Measurements from ENCODE around the gene CYP4F22.

CYP4F22 gene

DNA sequence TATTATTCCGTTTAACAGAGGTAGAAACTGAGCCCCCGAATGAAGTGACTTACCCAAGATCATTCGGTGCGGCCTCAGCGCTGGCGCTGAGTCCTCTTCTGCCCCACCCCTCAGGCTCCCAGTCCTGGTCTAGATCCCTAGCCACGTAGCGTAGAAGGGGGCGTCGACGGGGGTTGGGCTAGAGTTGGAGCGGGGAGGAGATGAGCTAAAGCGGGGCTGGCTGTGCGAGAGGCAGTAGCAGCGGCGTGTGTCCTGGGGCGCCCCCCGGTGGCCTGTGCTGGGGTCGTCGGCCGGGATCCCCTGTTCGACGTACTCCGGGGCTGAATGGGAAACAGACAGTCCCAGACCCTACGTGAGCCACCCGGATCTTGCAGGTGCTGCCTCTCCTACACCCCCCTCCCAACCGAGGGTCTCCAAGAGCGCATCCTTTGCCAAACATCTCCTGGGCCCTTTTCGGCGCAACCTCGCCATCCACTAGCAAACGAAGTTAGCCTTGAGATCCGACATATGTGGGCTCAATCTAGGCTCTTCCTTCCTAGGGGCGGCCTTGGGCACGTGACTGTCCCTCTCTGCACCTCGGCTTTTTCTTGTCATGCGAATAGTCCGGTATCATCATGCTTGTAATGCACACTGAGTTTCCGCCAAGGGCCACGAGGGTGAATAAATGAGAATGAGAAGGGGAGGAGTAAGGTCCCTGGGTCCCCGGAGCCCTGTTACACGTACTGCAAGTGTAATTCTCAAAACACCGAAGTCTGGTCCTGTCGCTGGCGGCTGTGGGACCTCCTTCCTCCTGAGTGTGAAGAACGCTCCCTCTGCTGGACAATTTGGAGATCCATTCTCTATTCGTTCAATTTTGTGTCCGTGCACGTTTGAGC, 47.7 kb downstream of the CYP4F22 start:
- Histone ChIP-seq H3K4me3 (ENCODE audit: control insufficient read depth in 1 of 7, extremely low read depth in 1 of 7, insufficient read depth in 4 of 7, low read depth in 2 of 7, low read length in 6 of 7) (peak overlapping the region; percentile 16 to 76 (median 58)), H3K36me3 (ENCODE audit: control insufficient read depth in 4 of 4, insufficient read depth in 4 of 4, low read length in 3 of 4) (no peaks in the 10 kb centered on the region), H3K27me3 (replicated peaks in 2 of 5; ENCODE audit: control insufficient read depth in 4 of 5, insufficient read depth in 5 of 5, low read length in 4 of 5) (peaks cover 0 to 6% (median 0%) of the 10 kb centered on the region in 5 experiments), H3K27ac (ENCODE audit: insufficient read depth in 1 of 2, low read depth in 1 of 2, low read length in 2 of 2, poor library complexity in 1 of 2, severe bottlenecking in 2 of 2) (no peak overlapping the region), H3K4me1 (ENCODE audit: control extremely low read depth in 1 of 4, control insufficient read depth in 4 of 4, insufficient read depth in 4 of 4, low read length in 3 of 4) (peaks cover 0 to 20% (median 17%) of the 10 kb centered on the region in 4 experiments), H3K9me3 (ENCODE audit: control extremely low read depth in 1 of 5, control insufficient read depth in 4 of 5, insufficient read depth in 2 of 5, low read depth in 1 of 5, low read length in 4 of 5) (no peaks in the 10 kb centered on the region)
- ChIA-PET CTCF (interaction anchor here (0.6 to 11.4 kb wide), 22 partner anchors 12 to 245 kb away, joined by 3 to 122 read pairs (median 4); partner anchors contain the start of genes AKAP8, AKAP8L, PGLYRP2 and RASAL3), POLR2A (interaction anchor here (0.6 to 2.0 kb wide), 3 partner anchors 24 to 136 kb away, joined by 3 to 12 read pairs (median 3); partner anchors contain the start of gene AKAP8L)
- WGBS (ENCODE audit: insufficient coverage): under 1% methylated on average over 41 of the region's 49 CpGs
- DNase-seq: peak; percentile 96 to 99 (median 98)

DNA sequence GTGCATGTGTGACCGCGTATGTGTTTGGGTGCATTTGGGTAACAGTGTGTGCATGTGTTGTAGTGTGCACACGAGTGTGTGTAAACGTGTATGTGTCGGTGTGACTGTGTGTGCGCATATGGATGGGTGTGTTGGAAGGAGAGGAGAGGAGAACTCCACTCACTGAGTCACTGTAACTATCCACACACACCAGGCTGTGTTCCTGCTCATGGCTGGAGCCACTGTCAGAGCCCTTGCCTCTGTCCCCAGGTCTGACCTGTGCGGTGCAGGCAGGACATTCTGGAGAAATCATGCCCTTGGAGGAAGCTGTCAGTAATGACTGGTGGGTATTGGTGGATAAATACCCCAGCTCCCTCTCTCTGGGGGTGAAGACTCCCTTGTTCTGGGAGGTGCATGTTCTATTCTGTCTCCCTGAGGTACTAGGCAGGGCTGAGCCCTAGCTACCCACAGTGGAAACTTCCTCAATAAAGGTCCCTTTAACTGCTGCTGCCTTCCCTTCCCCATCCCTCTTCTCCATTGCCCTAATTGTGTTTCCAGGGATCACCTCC, 48.4 kb downstream of the CYP4F22 start:
- H3K27me3 ChIP-seq (replicated peaks in 2 of 5; ENCODE audit: control insufficient read depth in 4 of 5, insufficient read depth in 5 of 5, low read length in 4 of 5): peaks cover 0 to 7% (median 0%) of the 10 kb centered on the region in 5 experiments
- POLR2A ChIA-PET: interaction anchor here (2.0 kb wide), 1 partner anchor 137 kb away, joined by 12 read pairs; the partner anchor contains the start of gene AKAP8L
- no peaks in the 10 kb centered on the region for H3K9me3 ChIP-seq (ENCODE audit: control extremely low read depth in 1 of 5, control insufficient read depth in 4 of 5, insufficient read depth in 2 of 5, low read depth in 1 of 5, low read length in 4 of 5)
- no peaks in the 10 kb centered on the region for H3K36me3 ChIP-seq (ENCODE audit: control insufficient read depth in 4 of 4, insufficient read depth in 4 of 4, low read length in 3 of 4)
- CTCF ChIA-PET: interaction anchor here (0.7 to 11.4 kb wide), 6 partner anchors 51 to 137 kb away, joined by 3 to 122 read pairs (median 4); partner anchors contain the start of gene AKAP8L
- H3K4me1 ChIP-seq (ENCODE audit: control extremely low read depth in 1 of 4, control insufficient read depth in 4 of 4, insufficient read depth in 4 of 4, low read length in 3 of 4): peaks cover 0 to 14% (median 13%) of the 10 kb centered on the region in 4 experiments
- no peak for DNase-seq
- peak overlapping the region in 3 of 7 experiments; percentile 0 to 76 (median 58) for H3K4me3 ChIP-seq (ENCODE audit: control insufficient read depth in 1 of 7, extremely low read depth in 1 of 7, insufficient read depth in 4 of 7, low read depth in 2 of 7, low read length in 6 of 7)
- WGBS (ENCODE audit: insufficient coverage): 0% methylated on average over 3 of the region's 7 CpGs
- H3K27ac ChIP-seq (ENCODE audit: insufficient read depth in 1 of 2, low read depth in 1 of 2, low read length in 2 of 2, poor library complexity in 1 of 2, severe bottlenecking in 2 of 2): no peak overlapping the region

DNA sequence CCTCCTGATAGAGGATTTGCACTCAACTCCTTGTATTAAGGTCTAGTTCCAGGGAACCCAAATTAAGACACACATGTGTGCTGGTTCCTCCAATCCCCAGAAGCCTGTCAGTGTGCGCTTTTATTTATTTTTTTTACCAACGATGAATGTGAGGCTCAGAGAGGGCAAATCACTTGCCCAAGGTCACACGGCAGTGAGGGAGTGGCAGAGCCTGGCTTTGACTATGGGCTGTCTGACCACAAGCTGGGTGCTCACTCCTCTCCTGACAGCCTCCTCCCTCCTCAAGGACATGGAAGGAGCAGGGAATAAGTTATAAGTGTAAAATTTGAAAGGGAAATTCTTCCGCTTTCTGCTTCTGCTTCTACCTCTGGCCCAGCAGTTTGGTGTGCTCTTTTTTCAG, 48.9 kb downstream of the CYP4F22 start:
- ChIA-PET CTCF (interaction anchor here (0.7 to 11.4 kb wide), 7 partner anchors 52 to 138 kb away, joined by 3 to 122 read pairs (median 3); partner anchors contain the start of gene AKAP8L), POLR2A (no interaction called here)
- Histone ChIP-seq H3K36me3 (ENCODE audit: control insufficient read depth in 4 of 4, insufficient read depth in 4 of 4, low read length in 3 of 4) (no peaks in the 10 kb centered on the region), H3K27me3 (replicated peaks in 2 of 5; ENCODE audit: control insufficient read depth in 4 of 5, insufficient read depth in 5 of 5, low read length in 4 of 5) (peaks cover 0 to 7% (median 0%) of the 10 kb centered on the region in 5 experiments), H3K4me1 (ENCODE audit: control extremely low read depth in 1 of 4, control insufficient read depth in 4 of 4, insufficient read depth in 4 of 4, low read length in 3 of 4) (peaks cover 0 to 14% (median 12%) of the 10 kb centered on the region in 4 experiments), H3K9me3 (ENCODE audit: control extremely low read depth in 1 of 5, control insufficient read depth in 4 of 5, insufficient read depth in 2 of 5, low read depth in 1 of 5, low read length in 4 of 5) (no peaks in the 10 kb centered on the region), H3K4me3 (ENCODE audit: control insufficient read depth in 1 of 7, extremely low read depth in 1 of 7, insufficient read depth in 4 of 7, low read depth in 2 of 7, low read length in 6 of 7) (no peak overlapping the region), H3K27ac (ENCODE audit: insufficient read depth in 1 of 2, low read depth in 1 of 2, low read length in 2 of 2, poor library complexity in 1 of 2, severe bottlenecking in 2 of 2) (no peak overlapping the region)
- WGBS (ENCODE audit: insufficient coverage): no CpG with 5 or more reads among the region's 4 CpGs
- DNase-seq: no peak

DNA sequence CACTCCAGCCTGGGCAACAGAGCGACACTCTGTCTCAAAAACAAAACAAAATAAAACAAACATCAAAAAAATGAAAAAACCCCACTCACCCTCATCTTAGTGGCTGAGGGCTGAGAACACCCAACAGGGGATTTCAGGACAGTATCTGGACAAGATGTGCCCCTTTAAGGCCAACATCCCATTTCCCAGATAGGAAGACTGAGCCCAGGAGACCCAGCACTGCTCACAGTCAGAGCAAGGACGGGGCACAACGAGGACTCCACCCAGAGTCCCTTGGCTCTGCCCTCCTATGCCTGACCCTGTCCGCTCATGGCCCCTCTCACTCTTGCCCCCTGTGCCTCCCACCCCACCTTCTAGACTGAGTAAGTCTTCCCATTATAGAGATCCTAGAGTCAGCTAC, 53.8 kb downstream of the CYP4F22 start:
- H3K36me3 ChIP-seq (ENCODE audit: control insufficient read depth in 4 of 4, insufficient read depth in 4 of 4, low read length in 3 of 4): no peaks in the 10 kb centered on the region
- H3K9me3 ChIP-seq (ENCODE audit: control extremely low read depth in 1 of 5, control insufficient read depth in 4 of 5, insufficient read depth in 2 of 5, low read depth in 1 of 5, low read length in 4 of 5): no peaks in the 10 kb centered on the region
- ChIA-PET POLR2A (no interaction called here), CTCF (interaction anchor here (1.0 to 11.4 kb wide), 3 partner anchors 83 to 143 kb away, joined by 4 to 122 read pairs (median 6); partner anchors contain the start of genes AKAP8L and PGLYRP2)
- 96% methylated on average over 3 of the region's 4 CpGs for WGBS (ENCODE audit: insufficient coverage)
- H3K27me3 ChIP-seq (replicated peaks in 2 of 5; ENCODE audit: control insufficient read depth in 4 of 5, insufficient read depth in 5 of 5, low read length in 4 of 5): peaks cover 0 to 7% (median 0%) of the 10 kb centered on the region in 5 experiments
- no peak overlapping the region for H3K27ac ChIP-seq (ENCODE audit: insufficient read depth in 1 of 2, low read depth in 1 of 2, low read length in 2 of 2, poor library complexity in 1 of 2, severe bottlenecking in 2 of 2)
- no peak for DNase-seq
- H3K4me3 ChIP-seq (ENCODE audit: control insufficient read depth in 1 of 7, extremely low read depth in 1 of 7, insufficient read depth in 4 of 7, low read depth in 2 of 7, low read length in 6 of 7): no peak overlapping the region
- H3K4me1 ChIP-seq (ENCODE audit: control extremely low read depth in 1 of 4, control insufficient read depth in 4 of 4, insufficient read depth in 4 of 4, low read length in 3 of 4): peaks cover 0 to 13% (median 9%) of the 10 kb centered on the region in 4 experiments

DNA sequence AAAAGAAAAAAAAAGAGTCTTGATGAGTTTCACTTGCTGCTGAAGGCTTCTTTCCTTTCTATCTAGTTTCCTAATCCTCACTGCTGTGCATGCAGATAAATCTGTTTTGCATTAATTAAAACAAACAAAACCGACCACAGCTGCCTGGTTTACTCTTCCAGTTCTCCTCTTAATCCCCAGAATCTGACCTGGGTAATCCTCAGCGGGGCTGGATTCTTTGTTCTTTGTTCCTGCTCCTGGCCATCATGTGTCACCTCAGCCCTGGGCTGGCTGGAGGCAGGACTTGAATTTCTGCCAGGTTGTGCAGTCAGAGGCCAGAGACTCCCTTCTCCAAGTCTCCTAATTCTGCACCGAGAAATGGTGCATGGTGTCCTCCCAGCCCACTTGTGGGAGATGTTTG, 54.5 kb downstream of the CYP4F22 start:
- no peak overlapping the region for H3K27ac ChIP-seq (ENCODE audit: insufficient read depth in 1 of 2, low read depth in 1 of 2, low read length in 2 of 2, poor library complexity in 1 of 2, severe bottlenecking in 2 of 2)
- WGBS (ENCODE audit: insufficient coverage): 78% methylated on average over 3 of the region's 3 CpGs
- POLR2A ChIA-PET: no interaction called here
- CTCF ChIA-PET: interaction anchor here (1.0 to 2.2 kb wide), 2 partner anchors 84 to 144 kb away, joined by 4 to 6 read pairs; partner anchors contain the start of genes AKAP8L and PGLYRP2
- no peak for DNase-seq
- H3K27me3 ChIP-seq (replicated peaks in 2 of 5; ENCODE audit: control insufficient read depth in 4 of 5, insufficient read depth in 5 of 5, low read length in 4 of 5): peaks cover 0 to 7% (median 0%) of the 10 kb centered on the region in 5 experiments
- no peak overlapping the region for H3K4me3 ChIP-seq (ENCODE audit: control insufficient read depth in 1 of 7, extremely low read depth in 1 of 7, insufficient read depth in 4 of 7, low read depth in 2 of 7, low read length in 6 of 7)
- H3K9me3 ChIP-seq (ENCODE audit: control extremely low read depth in 1 of 5, control insufficient read depth in 4 of 5, insufficient read depth in 2 of 5, low read depth in 1 of 5, low read length in 4 of 5): no peaks in the 10 kb centered on the region
- no peaks in the 10 kb centered on the region for H3K36me3 ChIP-seq (ENCODE audit: control insufficient read depth in 4 of 4, insufficient read depth in 4 of 4, low read length in 3 of 4)
- H3K4me1 ChIP-seq (ENCODE audit: control extremely low read depth in 1 of 4, control insufficient read depth in 4 of 4, insufficient read depth in 4 of 4, low read length in 3 of 4): peaks cover 0 to 13% (median 9%) of the 10 kb centered on the region in 4 experiments

DNA sequence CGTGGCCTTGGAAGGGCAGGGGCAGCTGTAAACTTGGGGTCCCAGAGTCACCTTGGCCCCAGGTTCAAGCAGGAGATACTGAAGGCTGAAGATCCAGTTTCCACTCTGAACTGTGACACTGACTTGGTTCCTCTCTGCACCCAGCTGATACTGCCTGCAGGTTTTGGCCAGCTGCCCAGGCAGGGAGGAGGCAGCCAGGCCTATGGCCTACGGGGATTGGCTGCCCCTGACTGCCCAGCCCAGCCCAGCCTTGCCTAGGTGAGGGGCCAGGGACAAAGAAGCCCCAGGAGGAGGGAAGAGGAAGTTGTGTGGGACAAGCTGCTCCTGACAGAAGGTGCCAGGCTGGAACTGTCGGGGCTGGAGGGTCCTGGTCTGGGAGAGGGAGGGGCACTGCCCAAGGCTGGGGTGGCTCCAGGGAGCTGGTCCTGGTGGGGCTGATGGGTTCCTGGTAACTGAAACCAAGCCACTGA, 55.0 kb downstream of the CYP4F22 start:
- ChIA-PET POLR2A (no interaction called here), CTCF (interaction anchor here (1.0 kb wide), 1 partner anchor 144 kb away, joined by 4 read pairs; the partner anchor contains the start of gene AKAP8L)
- DNase-seq: peak in 2 of 3 donors; percentile 45 to 60
- Histone ChIP-seq H3K4me3 (ENCODE audit: control insufficient read depth in 1 of 7, extremely low read depth in 1 of 7, insufficient read depth in 4 of 7, low read depth in 2 of 7, low read length in 6 of 7) (no peak overlapping the region), H3K36me3 (ENCODE audit: control insufficient read depth in 4 of 4, insufficient read depth in 4 of 4, low read length in 3 of 4) (no peaks in the 10 kb centered on the region), H3K27me3 (replicated peaks in 2 of 5; ENCODE audit: control insufficient read depth in 4 of 5, insufficient read depth in 5 of 5, low read length in 4 of 5) (peaks cover 0 to 7% (median 0%) of the 10 kb centered on the region in 5 experiments), H3K9me3 (ENCODE audit: control extremely low read depth in 1 of 5, control insufficient read depth in 4 of 5, insufficient read depth in 2 of 5, low read depth in 1 of 5, low read length in 4 of 5) (no peaks in the 10 kb centered on the region), H3K4me1 (ENCODE audit: control extremely low read depth in 1 of 4, control insufficient read depth in 4 of 4, insufficient read depth in 4 of 4, low read length in 3 of 4) (peaks cover 0 to 13% (median 9%) of the 10 kb centered on the region in 4 experiments), H3K27ac (ENCODE audit: insufficient read depth in 1 of 2, low read depth in 1 of 2, low read length in 2 of 2, poor library complexity in 1 of 2, severe bottlenecking in 2 of 2) (no peak overlapping the region)
- 36% methylated on average over 3 of the region's 3 CpGs for WGBS (ENCODE audit: insufficient coverage)

Measured in common myeloid progenitor, CD34-positive (primary cell).